B cell (primary cell): Measurements from ENCODE around the gene RTN4. TPM values are rescaled to one million over a fixed set of nuclear protein-coding genes. Genes with fewer than 3 reads are reported as not detected.

Source experiments
- ATAC-seq: fragments of 200-7000 bp; cut with Tn5 transposase; one replicate; pipeline ENCODE4 v1.10.0; 2021; ENCODE audit warnings: low read depth, mild to moderate bottlenecking, moderate number of reproducible peaks, moderate library complexity
- CTCF ChIA-PET: fragments of 350-600 bp; sonication (Branson Sonifier 250); formaldehyde crosslinking; loops from one replicate; lab custom pipeline; 2021; ENCODE audit warnings: antibody characterized with exemption, inconsistent platforms; lab: Charles Lee
- POLR2A ChIA-PET: fragments of 350-600 bp; sonication (Branson Sonifier 250); formaldehyde crosslinking; loops from one replicate; lab custom pipeline; 2021; ENCODE audit warnings: antibody characterized with exemption; lab: Charles Lee
- DNase-seq: peaks from one replicate; pipeline ENCODE4 v3.0.0; 2013
- H2AFZ ChIP-seq: 2 replicates; pipeline ENCODE4 v1.6.1; 2012; ENCODE audit warnings: mild to moderate bottlenecking, low read depth, low read length; ENCODE audit not compliant: insufficient read depth, poor library complexity, severe bottlenecking
- H3K27ac ChIP-seq, 2 donors: 1 replicate in 1 of 2; 2 replicates in 1 of 2; pipeline ENCODE4 v1.5.1; 2012 to 2013; ENCODE audit warnings: low read length in 2 of 2, mild to moderate bottlenecking in 2 of 2, moderate library complexity in 1 of 2
- H3K27me3 ChIP-seq, 4 experiments: fragments of 200-600 bp in 1 of 4; sonication (generic) in 1 of 4; replicated peaks in 1 of 4; 1 replicate in 2 of 4; 2 replicates in 2 of 4; pipeline versions ENCODE4 v1.6.1 to v1.7.0; 2013 to 2016; ENCODE audit warnings: low read length in 3 of 4, mild to moderate bottlenecking in 2 of 4, mixed read lengths in 1 of 4, moderate library complexity in 1 of 4; ENCODE audit not compliant: insufficient read depth in 4 of 4, control insufficient read depth in 3 of 4; ENCODE audit errors: control extremely low read depth in 1 of 4
- H3K36me3 ChIP-seq, 2 experiments: replicated peaks in 1 of 2; 1 replicate in 1 of 2; 2 replicates in 1 of 2; pipeline versions ENCODE4 v1.6.1 to v1.7.1; 2013; ENCODE audit warnings: low read length in 1 of 2; ENCODE audit not compliant: insufficient read depth in 2 of 2, control insufficient read depth in 1 of 2; ENCODE audit errors: control extremely low read depth in 1 of 2, extremely low read depth in 1 of 2
- H3K4me1 ChIP-seq, 2 donors: fragments of 200-600 bp in 1 of 2; sonication (generic) in 1 of 2; 1 replicate in 1 of 2; 2 replicates in 1 of 2; pipeline versions ENCODE4 v1.5.1 to v1.6.1; 2013 to 2017; ENCODE audit warnings: low read length in 2 of 2; ENCODE audit not compliant: control insufficient read depth in 2 of 2, insufficient read depth in 2 of 2
- H3K4me2 ChIP-seq: replicated peaks from 2 replicates; pipeline ENCODE3; 2012; ENCODE audit warnings: mild to moderate bottlenecking, low read depth, low read length; ENCODE audit not compliant: poor library complexity, severe bottlenecking
- H3K4me3 ChIP-seq, 5 experiments: fragments of 200-600 bp in 1 of 5; sonication (generic) in 1 of 5; 1 replicate in 3 of 5; 2 replicates in 2 of 5; pipeline versions ENCODE4 v1.5.1 to v1.7.0; 2011 to 2016; ENCODE audit warnings: low read length in 4 of 5, mild to moderate bottlenecking in 4 of 5, low read depth in 2 of 5, control low read depth in 1 of 5, moderate library complexity in 1 of 5; ENCODE audit not compliant: insufficient read depth in 1 of 5; ENCODE audit errors: control extremely low read depth in 1 of 5, extremely low read depth in 1 of 5
- H3K79me2 ChIP-seq: fragments of 200-600 bp; sonication (generic); one replicate; pipeline ENCODE4 v1.6.0; 2016; ENCODE audit warnings: low read length; ENCODE audit not compliant: control insufficient read depth, insufficient read depth
- H3K9ac ChIP-seq: fragments of 200-600 bp; sonication (generic); 2 replicates; pipeline ENCODE4 v1.6.1; 2017; ENCODE audit warnings: mild to moderate bottlenecking, low read length, moderate library complexity
- H3K9me3 ChIP-seq, 3 donors: one replicate each; pipeline versions ENCODE4 v1.6.1 to v1.7.1; 2013; ENCODE audit warnings: low read length in 2 of 3; ENCODE audit not compliant: control insufficient read depth in 2 of 3, insufficient read depth in 1 of 3; ENCODE audit errors: control extremely low read depth in 1 of 3
- H4K20me1 ChIP-seq: 2 replicates; pipeline ENCODE4 v1.6.0; 2012; ENCODE audit warnings: mild to moderate bottlenecking, low read length; ENCODE audit not compliant: insufficient read depth, control insufficient read depth, poor library complexity, severe bottlenecking
- H3K27ac Mint-ChIP-seq: one replicate; pipeline ENCODE4 v1.8.0; 2021; ENCODE audit warnings: mixed read lengths
- H3K27me3 Mint-ChIP-seq: one replicate; pipeline ENCODE4 v1.8.0; 2021; ENCODE audit warnings: mixed read lengths
- H3K4me1 Mint-ChIP-seq: one replicate; pipeline ENCODE4 v1.8.0; 2021; ENCODE audit warnings: mixed read lengths
- H3K4me3 Mint-ChIP-seq: one replicate; pipeline ENCODE4 v1.8.0; 2021; ENCODE audit warnings: mixed read lengths
- H3K9me3 Mint-ChIP-seq: one replicate; pipeline ENCODE4 v1.8.0; 2022; ENCODE audit warnings: mixed read lengths; ENCODE audit not compliant: insufficient read depth
- EZH2 ChIP-seq: IDR thresholded peaks from 2 replicates; pipeline ENCODE4 v1.6.1; 2012; ENCODE audit warnings: borderline replicate concordance, low read depth, mild to moderate bottlenecking, moderate library complexity, low read length; ENCODE audit not compliant: insufficient read depth, poor library complexity, severe bottlenecking
- WGBS: methylation state at CpG from one replicate; pipeline ENCODE4 v1.1.5; 2013; ENCODE audit warnings: missing lambda C conversion rate; ENCODE audit not compliant: insufficient coverage; 5-methylcytosine and 5-hydroxymethylcytosine counted together
- intact Hi-C: fragments of 100-400 bp; cut with micrococcal nuclease; formaldehyde crosslinking; loops from one replicate; pipeline ENCODE4 v1.10.0; 2022
- polyA plus RNA-seq: library from polyadenylated mRNA; depleted of rRNA; stranded (reverse); fragments of >200 nt; gene quantifications from 2 replicates; pipeline ENCODE4 v1.2.3, GENCODE V29; 2012
- total RNA-seq, 2 donors: library from RNA; stranded (reverse); fragments of 120-200 nt in 1 of 2; gene quantifications; 1 replicate in 1 of 2; 2 replicates in 1 of 2; pipeline versions ENCODE4 v1.2.3 to v1.2.4, GENCODE V29; 2013 to 2022
- TF ChIP-seq, protein P1 (sequence below): fragments of 200-600 bp; IDR thresholded peaks from one replicate; pipeline ENCODE4 v1.8.0; 2022; ENCODE audit warnings: antibody characterized with exemption, mild to moderate bottlenecking

RTN4 gene
- total and polyA plus RNA-seq, 2 donors (not counting 1 experiment from before 2014, with no cell fraction given), result 30.8 to 65.9 TPM

DNA sequence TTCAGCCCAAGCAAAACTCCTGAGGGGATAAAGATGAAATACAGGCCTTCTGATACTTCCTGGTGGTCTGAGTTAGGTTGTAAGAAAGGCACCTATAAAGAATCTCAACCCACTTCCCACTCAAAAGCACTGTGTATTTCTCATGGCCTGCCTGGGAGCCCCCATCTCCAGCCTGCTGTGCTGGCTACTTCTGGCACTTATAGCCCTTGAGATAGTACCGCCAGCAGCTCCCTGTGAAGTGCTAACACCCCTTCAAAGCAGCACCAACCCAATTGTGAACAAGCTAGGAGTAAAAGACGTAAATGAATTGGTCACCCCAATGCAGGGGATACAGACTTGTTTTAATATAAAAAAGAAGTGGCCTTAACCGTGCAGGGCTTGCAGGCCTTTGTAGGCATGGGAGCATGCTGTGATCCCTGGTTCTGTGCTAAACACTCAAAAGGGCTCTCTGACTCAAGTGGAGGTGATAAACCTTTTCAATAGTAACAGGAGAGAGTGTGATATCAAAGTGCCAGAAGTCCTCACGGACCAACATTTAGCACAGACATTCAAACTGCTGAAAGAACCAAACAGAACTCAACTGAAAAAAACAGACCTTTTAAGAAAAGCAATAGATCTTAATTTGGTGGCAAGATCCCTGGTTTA is 80.8 kb downstream of the RTN4 start:
- H3K4me3 Mint-ChIP-seq, result no peak overlapping the region
- Histone ChIP-seq H4K20me1 (no peaks in the 10 kb centered on the region), H3K4me1 (peaks cover 0 to 5% of the 10 kb centered on the region in 2 donors), H3K27me3 (no peaks in the 10 kb centered on the region), H3K9ac (no peak overlapping the region), H3K9me3 (peaks cover 0 to 6% (median 0%) of the 10 kb centered on the region in 3 donors), H3K4me2 (no peak overlapping the region), H3K36me3 (peaks cover 0 to 39% of the 10 kb centered on the region in 2 experiments), H2AFZ (no peak overlapping the region), H3K79me2 (no peaks in the 10 kb centered on the region), H3K27ac (no peak overlapping the region), H3K4me3 (no peak overlapping the region)
- 100% methylated on average over 2 of the region's 4 CpGs for WGBS
- H3K4me1 Mint-ChIP-seq, result peaks cover 15% of the 10 kb centered on the region
- ATAC-seq (no peak), DNase-seq (no peak)
- no peaks in the 10 kb centered on the region for H3K27me3 Mint-ChIP-seq
- H3K9me3 Mint-ChIP-seq, result no peaks in the 10 kb centered on the region
- ChIA-PET POLR2A (no interaction called here), CTCF (interaction anchor here (0.7 kb wide), 1 partner anchor 131 kb away, joined by 3 read pairs; no protein-coding TSS in a partner anchor)
- intact Hi-C loops, result no loop called here
- H3K27ac Mint-ChIP-seq, result no peak overlapping the region
- TF ChIP-seq, protein P1, sequence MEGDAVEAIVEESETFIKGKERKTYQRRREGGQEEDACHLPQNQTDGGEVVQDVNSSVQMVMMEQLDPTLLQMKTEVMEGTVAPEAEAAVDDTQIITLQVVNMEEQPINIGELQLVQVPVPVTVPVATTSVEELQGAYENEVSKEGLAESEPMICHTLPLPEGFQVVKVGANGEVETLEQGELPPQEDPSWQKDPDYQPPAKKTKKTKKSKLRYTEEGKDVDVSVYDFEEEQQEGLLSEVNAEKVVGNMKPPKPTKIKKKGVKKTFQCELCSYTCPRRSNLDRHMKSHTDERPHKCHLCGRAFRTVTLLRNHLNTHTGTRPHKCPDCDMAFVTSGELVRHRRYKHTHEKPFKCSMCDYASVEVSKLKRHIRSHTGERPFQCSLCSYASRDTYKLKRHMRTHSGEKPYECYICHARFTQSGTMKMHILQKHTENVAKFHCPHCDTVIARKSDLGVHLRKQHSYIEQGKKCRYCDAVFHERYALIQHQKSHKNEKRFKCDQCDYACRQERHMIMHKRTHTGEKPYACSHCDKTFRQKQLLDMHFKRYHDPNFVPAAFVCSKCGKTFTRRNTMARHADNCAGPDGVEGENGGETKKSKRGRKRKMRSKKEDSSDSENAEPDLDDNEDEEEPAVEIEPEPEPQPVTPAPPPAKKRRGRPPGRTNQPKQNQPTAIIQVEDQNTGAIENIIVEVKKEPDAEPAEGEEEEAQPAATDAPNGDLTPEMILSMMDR, result no peak
- TF ChIP-seq EZH2, result no peak

DNA sequence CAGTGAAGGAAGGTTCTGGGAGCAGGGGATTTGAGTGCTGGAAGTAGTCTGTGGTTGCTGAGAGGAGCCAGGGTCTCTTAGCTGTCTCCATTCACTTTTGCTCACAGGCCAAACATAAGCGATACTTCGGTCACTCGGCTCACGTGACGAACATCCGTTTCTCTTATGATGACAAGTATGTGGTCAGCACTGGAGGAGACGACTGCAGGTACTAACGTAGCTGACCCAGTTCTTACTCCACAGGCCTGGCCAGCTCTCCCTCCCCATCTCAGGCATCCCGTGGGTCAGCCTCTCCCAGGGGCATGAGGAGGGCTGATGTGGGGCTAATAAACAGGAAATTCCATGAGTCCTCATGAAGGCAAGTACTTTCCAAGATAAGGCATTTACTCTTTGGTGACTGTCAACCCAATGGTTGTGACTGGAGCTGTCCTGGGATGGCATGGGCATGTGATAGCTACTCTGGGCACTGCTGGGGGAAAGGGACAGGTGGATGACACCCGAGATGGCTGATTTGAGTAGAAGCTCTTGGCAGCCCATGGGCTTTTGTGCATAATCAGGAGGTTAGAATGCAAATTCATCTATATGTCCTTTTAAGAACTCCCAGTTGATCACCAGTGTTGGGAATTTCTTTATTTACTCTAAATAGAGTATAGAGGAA is 81.6 kb downstream of the RTN4 start:
- 100% methylated on average over 7 of the region's 10 CpGs for WGBS
- Histone ChIP-seq H4K20me1 (no peaks in the 10 kb centered on the region), H3K79me2 (no peaks in the 10 kb centered on the region), H3K4me2 (no peak overlapping the region), H3K4me3 (no peak overlapping the region), H3K9ac (no peak overlapping the region), H3K4me1 (peaks cover 0 to 5% of the 10 kb centered on the region in 2 donors), H3K36me3 (peaks cover 0 to 39% of the 10 kb centered on the region in 2 experiments), H2AFZ (no peak overlapping the region), H3K27ac (no peak overlapping the region), H3K9me3 (peaks cover 0 to 6% (median 0%) of the 10 kb centered on the region in 3 donors), H3K27me3 (no peaks in the 10 kb centered on the region)
- H3K4me1 Mint-ChIP-seq, result peaks cover 15% of the 10 kb centered on the region
- DNase-seq (no peak), ATAC-seq (no peak)
- H3K27ac Mint-ChIP-seq, result no peak overlapping the region
- POLR2A ChIA-PET, result no interaction called here
- intact Hi-C loops, result no loop called here
- TF ChIP-seq, protein P1, result no peak
- H3K27me3 Mint-ChIP-seq, result no peaks in the 10 kb centered on the region
- CTCF ChIA-PET, result interaction anchor here (0.7 kb wide), 1 partner anchor 130 kb away, joined by 3 read pairs; no protein-coding TSS in a partner anchor
- H3K9me3 Mint-ChIP-seq, result no peaks in the 10 kb centered on the region
- H3K4me3 Mint-ChIP-seq, result no peak overlapping the region
